Mesenchymal stem cell (in vitro differentiated cells and primary cell): ENCODE results near the gene MYH8.

Source experiments
- DNase-seq: peaks from one replicate; pipeline ENCODE4 v3.0.0-alpha.2; 2013
- H2AFZ ChIP-seq: one replicate; pipeline ENCODE4 v1.6.1; 2013; ENCODE audit warnings: low read depth, mild to moderate bottlenecking, control low read depth, inconsistent platforms, low read length, moderate library complexity
- H2AK5ac ChIP-seq: 2 replicates; pipeline ENCODE4 v1.6.1; 2013; ENCODE audit warnings: low read length, moderate library complexity, mild to moderate bottlenecking, inconsistent platforms; ENCODE audit not compliant: severe bottlenecking
- H2BK120ac ChIP-seq: one replicate; pipeline ENCODE4 v1.6.1; 2013; ENCODE audit warnings: low read depth, mild to moderate bottlenecking, inconsistent platforms, low read length, moderate library complexity
- H2BK12ac ChIP-seq, 2 experiments: one replicate each; pipeline ENCODE4 v1.6.1; 2013; ENCODE audit warnings: inconsistent platforms in 2 of 2, low read length in 2 of 2, mild to moderate bottlenecking in 2 of 2, moderate library complexity in 2 of 2, control low read depth in 1 of 2
- H2BK15ac ChIP-seq: one replicate; pipeline ENCODE4 v1.6.1; 2013; ENCODE audit warnings: mild to moderate bottlenecking, low read depth, inconsistent platforms; ENCODE audit not compliant: poor library complexity, severe bottlenecking
- H2BK5ac ChIP-seq: 2 replicates; pipeline ENCODE4 v1.6.1; 2013; ENCODE audit warnings: low read depth, mild to moderate bottlenecking, low read length, control low read depth, inconsistent platforms; ENCODE audit not compliant: poor library complexity, severe bottlenecking
- H3K14ac ChIP-seq, 2 experiments: one replicate each; pipeline ENCODE4 v1.6.1; 2013; ENCODE audit warnings: inconsistent platforms in 2 of 2, low read length in 2 of 2, control low read depth in 1 of 2, mild to moderate bottlenecking in 1 of 2, moderate library complexity in 1 of 2
- H3K18ac ChIP-seq, 2 experiments: one replicate each; pipeline ENCODE4 v1.6.1; 2013; ENCODE audit warnings: inconsistent platforms in 2 of 2, low read length in 2 of 2, control low read depth in 1 of 2, low read depth in 1 of 2, mild to moderate bottlenecking in 1 of 2
- H3K23ac ChIP-seq, 2 experiments: one replicate each; pipeline ENCODE4 v1.6.1; 2013; ENCODE audit warnings: inconsistent platforms in 2 of 2, low read length in 2 of 2, mild to moderate bottlenecking in 2 of 2, moderate library complexity in 2 of 2, control low read depth in 1 of 2
- H3K27ac ChIP-seq: 2 replicates; pipeline ENCODE4 v1.5.1; 2013; ENCODE audit warnings: mild to moderate bottlenecking, moderate library complexity, low read length, control low read depth, inconsistent platforms; ENCODE audit not compliant: poor library complexity, severe bottlenecking
- H3K27me3 ChIP-seq, 2 experiments: 2 replicates each; pipeline versions ENCODE4 v1.6.1 to v1.7.0; 2013; ENCODE audit warnings: low read length in 2 of 2, mild to moderate bottlenecking in 2 of 2, moderate library complexity in 2 of 2, control low read depth in 1 of 2, inconsistent platforms in 1 of 2; ENCODE audit not compliant: control insufficient read depth in 1 of 2, insufficient read depth in 1 of 2
- H3K36me3 ChIP-seq, 2 experiments: 2 replicates each; pipeline versions ENCODE4 v1.6.1 to v1.7.0; 2013; ENCODE audit warnings: low read length in 2 of 2, control low read depth in 1 of 2, inconsistent platforms in 1 of 2, low read depth in 1 of 2, mild to moderate bottlenecking in 1 of 2; ENCODE audit not compliant: insufficient read depth in 2 of 2, control insufficient read depth in 1 of 2
- H3K4ac ChIP-seq, 2 experiments: one replicate each; pipeline ENCODE4 v1.6.1; 2013; ENCODE audit warnings: inconsistent platforms in 2 of 2, low read length in 2 of 2, mild to moderate bottlenecking in 2 of 2, moderate library complexity in 2 of 2, control low read depth in 1 of 2, low read depth in 1 of 2
- H3K4me1 ChIP-seq: 2 replicates; pipeline ENCODE4 v1.6.1; 2013; ENCODE audit warnings: low read depth, low read length, control low read depth; ENCODE audit not compliant: control insufficient read depth, insufficient read depth
- H3K4me2 ChIP-seq: 2 replicates; pipeline ENCODE4 v1.6.1; 2013; ENCODE audit warnings: low read length, mild to moderate bottlenecking, inconsistent platforms; ENCODE audit not compliant: poor library complexity, severe bottlenecking
- H3K4me3 ChIP-seq, 2 experiments: 2 replicates each; pipeline versions ENCODE4 v1.5.1 to v1.7.0; 2013; ENCODE audit warnings: low read length in 2 of 2, mild to moderate bottlenecking in 2 of 2, control low read depth in 1 of 2, low read depth in 1 of 2; ENCODE audit not compliant: insufficient read depth in 1 of 2
- H3K79me1 ChIP-seq: replicated peaks from 2 replicates; pipeline ENCODE4 v1.6.1; 2013; ENCODE audit warnings: mild to moderate bottlenecking, control low read depth, low read length, inconsistent platforms; ENCODE audit not compliant: poor library complexity, severe bottlenecking
- H3K9ac ChIP-seq: 2 replicates; pipeline ENCODE4 v1.7.0; 2013; ENCODE audit warnings: mild to moderate bottlenecking, low read length, moderate library complexity
- H3K9me3 ChIP-seq: 2 replicates; pipeline ENCODE4 v1.7.0; 2013; ENCODE audit warnings: mild to moderate bottlenecking, low read length; ENCODE audit not compliant: control insufficient read depth
- H4K8ac ChIP-seq: one replicate; pipeline ENCODE4 v1.6.1; 2013; ENCODE audit warnings: inconsistent platforms, mild to moderate bottlenecking, low read length, moderate library complexity
- H4K91ac ChIP-seq: one replicate; pipeline ENCODE4 v1.6.1; 2013; ENCODE audit warnings: mild to moderate bottlenecking, low read length, inconsistent platforms
- WGBS: methylation state at CpG from one replicate; pipeline ENCODE4 v1.1.7; 2013; ENCODE audit warnings: mixed read lengths; 5-methylcytosine and 5-hydroxymethylcytosine counted together

Gene MYH8

GRCh38 chr17:10344816-10345215 is 76.9 kb downstream of the MYH8 start:
- no peaks in the 10 kb centered on the region for H3K27me3 ChIP-seq
- H2AFZ ChIP-seq: no peak overlapping the region
- no peak for DNase-seq
- no peak overlapping the region for H4K91ac ChIP-seq
- no peaks in the 10 kb centered on the region for H3K4me1 ChIP-seq
- H3K14ac ChIP-seq: no peak overlapping the region
- no peak overlapping the region for H3K4me3 ChIP-seq
- H3K23ac ChIP-seq: no peak overlapping the region
- no peak overlapping the region for H3K27ac ChIP-seq
- WGBS: 82% methylated on average over 2 of the region's 3 CpGs
- H2BK5ac ChIP-seq: no peak overlapping the region
- no peak overlapping the region for H3K9ac ChIP-seq
- H3K79me1 ChIP-seq: no peaks in the 10 kb centered on the region
- H3K9me3 ChIP-seq: no peaks in the 10 kb centered on the region
- H2BK12ac ChIP-seq: no peak overlapping the region
- no peak overlapping the region for H3K4ac ChIP-seq
- H2BK120ac ChIP-seq: no peak overlapping the region
- H3K36me3 ChIP-seq: no peaks in the 10 kb centered on the region
- H2AK5ac ChIP-seq: no peak overlapping the region
- H4K8ac ChIP-seq: no peak overlapping the region
- H3K18ac ChIP-seq: peak overlapping the region in 1 of 2 experiments; percentile 12
- H2BK15ac ChIP-seq: no peak overlapping the region
- no peak overlapping the region for H3K4me2 ChIP-seq
